H9 (cell line): ENCODE results near the gene SPAM1. TPM values are rescaled to one million over a fixed set of nuclear protein-coding genes. Genes with fewer than 3 reads are reported as not detected.

Experiments used
- DNase-seq: peaks from one replicate; pipeline ENCODE4 v3.0.0-alpha.2; 2017
- H2AFZ ChIP-seq: one replicate; pipeline ENCODE4 v1.6.1; 2013; ENCODE audit warnings: mild to moderate bottlenecking, low read length, control low read depth, moderate library complexity
- H2AK5ac ChIP-seq: 2 replicates; pipeline ENCODE4 v1.6.1; 2013; ENCODE audit warnings: low read length, control low read depth, mixed read lengths; ENCODE audit not compliant: insufficient read length
- H2BK120ac ChIP-seq: one replicate; pipeline ENCODE4 v1.6.1; 2013; ENCODE audit warnings: low read depth, mild to moderate bottlenecking, low read length, control low read depth, inconsistent platforms; ENCODE audit not compliant: poor library complexity, severe bottlenecking
- H2BK12ac ChIP-seq: 2 replicates; pipeline ENCODE4 v1.6.1; 2013; ENCODE audit warnings: low read length, control low read depth, mixed read lengths, low read depth; ENCODE audit not compliant: insufficient read length
- H2BK15ac ChIP-seq: 2 replicates; pipeline ENCODE4 v1.6.1; 2013; ENCODE audit warnings: low read depth, low read length, control low read depth
- H2BK20ac ChIP-seq: one replicate; pipeline ENCODE4 v1.6.1; 2013; ENCODE audit warnings: low read depth, mild to moderate bottlenecking, low read length, control low read depth, inconsistent platforms; ENCODE audit not compliant: poor library complexity, severe bottlenecking
- H2BK5ac ChIP-seq: 2 replicates; pipeline ENCODE4 v1.6.1; 2013; ENCODE audit warnings: low read length, control low read depth, mixed read lengths; ENCODE audit not compliant: insufficient read length
- H3K14ac ChIP-seq: 2 replicates; pipeline ENCODE4 v1.6.1; 2013; ENCODE audit warnings: low read length, control low read depth; ENCODE audit not compliant: insufficient read depth
- H3K18ac ChIP-seq: 2 replicates; pipeline ENCODE4 v1.6.1; 2013; ENCODE audit warnings: low read depth, mild to moderate bottlenecking, mixed read lengths, low read length, control low read depth; ENCODE audit not compliant: insufficient read length
- H3K23ac ChIP-seq: 2 replicates; pipeline ENCODE4 v1.6.1; 2013; ENCODE audit warnings: low read length, control low read depth, mixed read lengths, low read depth; ENCODE audit not compliant: insufficient read length
- H3K23me2 ChIP-seq: 2 replicates; pipeline ENCODE4 v1.6.1; 2013; ENCODE audit warnings: low read depth, mild to moderate bottlenecking, mixed read lengths, low read length, control low read depth; ENCODE audit not compliant: insufficient read length, poor library complexity, severe bottlenecking
- H3K27ac ChIP-seq: 2 replicates; pipeline ENCODE4 v1.5.1; 2013; ENCODE audit warnings: low read length, control low read depth, mixed read lengths, low read depth; ENCODE audit not compliant: insufficient read length
- H3K27me3 ChIP-seq: 2 replicates; pipeline ENCODE4 v1.6.1; 2013; ENCODE audit warnings: low read length, control low read depth, inconsistent platforms; ENCODE audit not compliant: insufficient read depth
- H3K4ac ChIP-seq: 2 replicates; pipeline ENCODE4 v1.6.1; 2013; ENCODE audit warnings: low read depth, mild to moderate bottlenecking, control low read depth, inconsistent platforms, low read length, moderate library complexity
- H3K4me1 ChIP-seq: 2 replicates; pipeline ENCODE4 v1.6.1; 2013; ENCODE audit warnings: low read length, control low read depth, inconsistent platforms; ENCODE audit not compliant: insufficient read depth
- H3K4me2 ChIP-seq: 2 replicates; pipeline ENCODE4 v1.6.1; 2013; ENCODE audit warnings: low read length, control low read depth, mixed read lengths; ENCODE audit not compliant: insufficient read length, insufficient read depth
- H3K56ac ChIP-seq: 2 replicates; pipeline ENCODE4 v1.6.1; 2013; ENCODE audit warnings: low read depth, mild to moderate bottlenecking, mixed read lengths, low read length, control low read depth; ENCODE audit not compliant: insufficient read length
- H3K79me1 ChIP-seq: 2 replicates; pipeline ENCODE4 v1.6.1; 2013; ENCODE audit warnings: low read depth, mild to moderate bottlenecking, moderate library complexity, low read length, control low read depth, inconsistent platforms; ENCODE audit not compliant: insufficient read depth, poor library complexity, severe bottlenecking
- H3K79me2 ChIP-seq: 2 replicates; pipeline ENCODE4 v1.6.1; 2013; ENCODE audit warnings: low read length, control low read depth, inconsistent platforms; ENCODE audit not compliant: insufficient read depth
- H3K9ac ChIP-seq: 2 replicates; pipeline ENCODE4 v1.6.1; 2013; ENCODE audit warnings: low read length, control low read depth, mixed read lengths; ENCODE audit not compliant: insufficient read length; ENCODE audit errors: extremely low read depth
- H3K9me3 ChIP-seq: one replicate; pipeline ENCODE4 v1.6.1; 2013; ENCODE audit warnings: low read depth, low read length, inconsistent platforms; ENCODE audit not compliant: control insufficient read depth
- H3T11ph ChIP-seq: one replicate; pipeline ENCODE4 v1.6.1; 2013; ENCODE audit warnings: mild to moderate bottlenecking, low read length, control low read depth, inconsistent platforms
- H4K20me1 ChIP-seq: one replicate; pipeline ENCODE4 v1.6.1; 2013; ENCODE audit not compliant: control insufficient read depth, insufficient read length, insufficient read depth
- H4K5ac ChIP-seq: 2 replicates; pipeline ENCODE4 v1.6.1; 2013; ENCODE audit warnings: low read depth, mild to moderate bottlenecking, mixed read lengths, low read length, control low read depth; ENCODE audit not compliant: insufficient read length
- H4K8ac ChIP-seq: replicated peaks from 2 replicates; pipeline ENCODE4 v1.6.1; 2013; ENCODE audit warnings: low read length, control low read depth, mixed read lengths, low read depth; ENCODE audit not compliant: insufficient read length
- H4K91ac ChIP-seq: 2 replicates; pipeline ENCODE4 v1.6.1; 2013; ENCODE audit warnings: low read depth, mild to moderate bottlenecking, moderate library complexity, mixed read lengths, low read length, control low read depth; ENCODE audit not compliant: insufficient read length
- H3K27ac Mint-ChIP-seq, 3 experiments: 2 replicates in 2 of 3; 3 replicates in 1 of 3; pipeline ENCODE4 v1.8.0; 2020 to 2021; ENCODE audit warnings: mixed read lengths in 3 of 3, mild to moderate bottlenecking in 1 of 3, moderate library complexity in 1 of 3
- H3K27me3 Mint-ChIP-seq: 2 replicates; pipeline ENCODE4 v1.8.0; 2021; ENCODE audit warnings: low read depth, mild to moderate bottlenecking, moderate library complexity, mixed read lengths
- H3K36me3 Mint-ChIP-seq, 3 experiments: 2 replicates in 2 of 3; 3 replicates in 1 of 3; pipeline ENCODE4 v1.8.0; 2020 to 2021; ENCODE audit warnings: low read depth in 3 of 3, mixed read lengths in 3 of 3; ENCODE audit not compliant: insufficient read depth in 1 of 3
- H3K4me1 Mint-ChIP-seq, 2 experiments: 2 replicates each; pipeline ENCODE4 v1.8.0; 2020; ENCODE audit warnings: mixed read lengths in 2 of 2
- H3K4me3 Mint-ChIP-seq, 2 experiments: 2 replicates in 1 of 2; 3 replicates in 1 of 2; pipeline ENCODE4 v1.8.0; 2020 to 2021; ENCODE audit warnings: mild to moderate bottlenecking in 2 of 2, mixed read lengths in 2 of 2, moderate library complexity in 1 of 2
- H3K9me3 Mint-ChIP-seq, 2 experiments: 2 replicates in 1 of 2; 3 replicates in 1 of 2; pipeline ENCODE4 v1.8.0; 2020; ENCODE audit warnings: mild to moderate bottlenecking in 2 of 2, mixed read lengths in 2 of 2, moderate library complexity in 1 of 2
- long read RNA-seq: library from polyadenylated mRNA; unstranded; transcript quantifications from one replicate; pipeline ENCODE4 v2.0.0, GENCODE V29; 2020
- total RNA-seq: library from RNA; stranded (reverse); gene quantifications from 2 replicates; pipeline ENCODE4 v1.2.1, GENCODE V29; 2021
- TF ChIP-seq, protein P1 (sequence below): fragments of 200-600 bp; sonication (generic); conservative IDR thresholded peaks from 3 replicates; pipeline ENCODE4 v1.8.0; 2021; ENCODE audit warnings: antibody characterized with exemption, mild to moderate bottlenecking

The SPAM1 gene, protein sequence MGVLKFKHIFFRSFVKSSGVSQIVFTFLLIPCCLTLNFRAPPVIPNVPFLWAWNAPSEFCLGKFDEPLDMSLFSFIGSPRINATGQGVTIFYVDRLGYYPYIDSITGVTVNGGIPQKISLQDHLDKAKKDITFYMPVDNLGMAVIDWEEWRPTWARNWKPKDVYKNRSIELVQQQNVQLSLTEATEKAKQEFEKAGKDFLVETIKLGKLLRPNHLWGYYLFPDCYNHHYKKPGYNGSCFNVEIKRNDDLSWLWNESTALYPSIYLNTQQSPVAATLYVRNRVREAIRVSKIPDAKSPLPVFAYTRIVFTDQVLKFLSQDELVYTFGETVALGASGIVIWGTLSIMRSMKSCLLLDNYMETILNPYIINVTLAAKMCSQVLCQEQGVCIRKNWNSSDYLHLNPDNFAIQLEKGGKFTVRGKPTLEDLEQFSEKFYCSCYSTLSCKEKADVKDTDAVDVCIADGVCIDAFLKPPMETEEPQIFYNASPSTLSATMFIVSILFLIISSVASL
- not detected in 2 replicates for total RNA-seq
- long read RNA-seq, partial matches to known transcripts, result 0 of 1 reads
- long read RNA-seq, other reads (novel, unspliced or antisense), result 1 of 1 reads

DNA sequence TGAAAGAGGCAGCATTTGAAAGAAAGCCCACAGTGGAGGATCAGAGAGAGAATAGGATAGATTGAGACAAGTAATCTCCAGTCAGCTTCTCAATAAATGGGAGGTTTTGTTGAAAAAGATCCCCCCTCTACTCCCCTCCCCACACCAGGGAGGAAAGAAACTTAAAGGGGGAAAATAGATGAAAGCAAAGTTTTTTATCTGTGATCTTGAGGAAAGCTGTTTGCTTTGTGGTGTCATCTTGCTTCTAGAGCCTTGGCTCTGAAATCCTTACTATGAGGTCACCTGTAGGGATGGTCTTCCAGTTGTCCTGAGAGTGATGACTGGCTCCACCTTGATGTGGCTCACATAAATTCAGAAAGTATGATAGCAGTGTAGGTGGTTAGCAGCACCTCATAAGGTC, at the start of gene SPAM1:
Gene SPAM1 (plus strand): TSS at position 301 of the 400 bp plus-strand sequence. CDS start 28,330 bp downstream, outside the sequence.
- H3K79me2 ChIP-seq, result no peaks in the 10 kb centered on the region
- no peak within 1 kb of the TSS for H2BK15ac ChIP-seq
- H2AK5ac ChIP-seq, result no peak within 1 kb of the TSS
- no peak within 1 kb of the TSS for H3K9ac ChIP-seq
- H4K91ac ChIP-seq, result no peak within 1 kb of the TSS
- H3K27me3 ChIP-seq, result no peaks in the 10 kb centered on the region
- H3K23ac ChIP-seq, result no peak within 1 kb of the TSS
- H3K27ac ChIP-seq, result no peak within 1 kb of the TSS
- DNase-seq, result no peak
- Mint-ChIP-seq H3K27ac (no peak within 1 kb of the TSS), H3K4me3 (no peak within 1 kb of the TSS), H3K4me1 (peaks cover 17 to 22% of the 10 kb centered on the region in 2 experiments), H3K36me3 (peaks cover 2 to 5% (median 3%) of the 10 kb centered on the region in 3 experiments; a peak in 3 of 7 replicates), H3K27me3 (no peaks in the 10 kb centered on the region), H3K9me3 (peaks cover 5% of the 10 kb centered on the region in 2 experiments; a peak in 4 of 5 replicates)
- H4K5ac ChIP-seq, result no peak within 1 kb of the TSS
- no peak within 1 kb of the TSS for H3K56ac ChIP-seq
- H3T11ph ChIP-seq, result no peak within 1 kb of the TSS
- H2AFZ ChIP-seq, result no peak within 1 kb of the TSS
- H4K20me1 ChIP-seq, result no peaks in the 10 kb centered on the region
- no peaks in the 10 kb centered on the region; the same call in 1 of the 2 replicates for H3K4me1 ChIP-seq
- TF ChIP-seq, protein P1, sequence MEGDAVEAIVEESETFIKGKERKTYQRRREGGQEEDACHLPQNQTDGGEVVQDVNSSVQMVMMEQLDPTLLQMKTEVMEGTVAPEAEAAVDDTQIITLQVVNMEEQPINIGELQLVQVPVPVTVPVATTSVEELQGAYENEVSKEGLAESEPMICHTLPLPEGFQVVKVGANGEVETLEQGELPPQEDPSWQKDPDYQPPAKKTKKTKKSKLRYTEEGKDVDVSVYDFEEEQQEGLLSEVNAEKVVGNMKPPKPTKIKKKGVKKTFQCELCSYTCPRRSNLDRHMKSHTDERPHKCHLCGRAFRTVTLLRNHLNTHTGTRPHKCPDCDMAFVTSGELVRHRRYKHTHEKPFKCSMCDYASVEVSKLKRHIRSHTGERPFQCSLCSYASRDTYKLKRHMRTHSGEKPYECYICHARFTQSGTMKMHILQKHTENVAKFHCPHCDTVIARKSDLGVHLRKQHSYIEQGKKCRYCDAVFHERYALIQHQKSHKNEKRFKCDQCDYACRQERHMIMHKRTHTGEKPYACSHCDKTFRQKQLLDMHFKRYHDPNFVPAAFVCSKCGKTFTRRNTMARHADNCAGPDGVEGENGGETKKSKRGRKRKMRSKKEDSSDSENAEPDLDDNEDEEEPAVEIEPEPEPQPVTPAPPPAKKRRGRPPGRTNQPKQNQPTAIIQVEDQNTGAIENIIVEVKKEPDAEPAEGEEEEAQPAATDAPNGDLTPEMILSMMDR, result no peak
- H3K9me3 ChIP-seq, result no peaks in the 10 kb centered on the region
- no peaks in the 10 kb centered on the region for H3K79me1 ChIP-seq
- no peak within 1 kb of the TSS for H2BK12ac ChIP-seq
- H3K4ac ChIP-seq, result no peak within 1 kb of the TSS
- no peaks in the 10 kb centered on the region for H3K23me2 ChIP-seq
- H2BK120ac ChIP-seq, result no peak within 1 kb of the TSS
- no peak within 1 kb of the TSS for H4K8ac ChIP-seq
- H2BK20ac ChIP-seq, result no peak within 1 kb of the TSS
- no peak within 1 kb of the TSS for H3K14ac ChIP-seq
- H2BK5ac ChIP-seq, result no peak within 1 kb of the TSS
- no peak within 1 kb of the TSS for H3K4me2 ChIP-seq
- no peak within 1 kb of the TSS for H3K18ac ChIP-seq
